Loucy (cell line): Measurements from ENCODE around the gene LGALS3.

Source experiments
- H2AFZ ChIP-seq: fragments of 200-600 bp; sonication (generic); 2 replicates; pipeline ENCODE4 v1.6.0; 2016; ENCODE audit warnings: antibody characterized with exemption, mild to moderate bottlenecking, low read length, moderate library complexity
- H3F3A ChIP-seq: fragments of 200-600 bp; 2 replicates; pipeline ENCODE4 v1.6.0; 2016; ENCODE audit warnings: antibody characterized with exemption, low read depth, mild to moderate bottlenecking
- H3K27me3 ChIP-seq: fragments of 200-600 bp; sonication (generic); 2 replicates; pipeline ENCODE4 v1.6.1; 2014; ENCODE audit warnings: low read length, mild to moderate bottlenecking; ENCODE audit not compliant: insufficient read depth, poor library complexity, severe bottlenecking
- H3K36me3 ChIP-seq: fragments of 200-600 bp; sonication (generic); 2 replicates; pipeline ENCODE4 v1.6.1; 2016; ENCODE audit warnings: low read length; ENCODE audit not compliant: insufficient read depth
- H3K4me1 ChIP-seq: fragments of 200-600 bp; sonication (generic); 2 replicates; pipeline ENCODE4 v1.5.1; 2014; ENCODE audit warnings: low read length, mild to moderate bottlenecking; ENCODE audit not compliant: insufficient read depth, poor library complexity, severe bottlenecking
- H3K4me2 ChIP-seq: fragments of 200-600 bp; sonication (generic); 2 replicates; pipeline ENCODE4 v1.6.0; 2014; ENCODE audit warnings: antibody characterized with exemption, low read length, low read depth, mild to moderate bottlenecking; ENCODE audit not compliant: poor library complexity, severe bottlenecking
- H3K4me3 ChIP-seq: fragments of 200-600 bp; sonication (generic); 2 replicates; pipeline ENCODE4 v1.5.1; 2014; ENCODE audit warnings: low read length, mild to moderate bottlenecking, mixed read lengths; ENCODE audit not compliant: poor library complexity, severe bottlenecking
- H3K79me2 ChIP-seq: fragments of 200-600 bp; sonication (generic); 2 replicates; pipeline ENCODE4 v1.6.1; 2014; ENCODE audit warnings: low read length; ENCODE audit not compliant: insufficient read depth
- H3K9ac ChIP-seq: fragments of 200-600 bp; sonication (generic); 2 replicates; pipeline ENCODE4 v1.6.0; 2014; ENCODE audit warnings: mild to moderate bottlenecking, low read depth, low read length, moderate library complexity; ENCODE audit not compliant: poor library complexity, severe bottlenecking
- H3K9me2 ChIP-seq: fragments of 200-600 bp; sonication (generic); replicated peaks from 2 replicates; pipeline ENCODE4 v1.6.1; 2016; ENCODE audit warnings: low read depth, low read length, mixed read lengths
- H3K9me3 ChIP-seq: fragments of 200-600 bp; sonication (generic); 2 replicates; pipeline ENCODE4 v1.6.1; 2014; ENCODE audit warnings: mild to moderate bottlenecking, antibody characterized with exemption, low read length, low read depth; ENCODE audit not compliant: insufficient read depth
- H4K20me1 ChIP-seq: fragments of 200-600 bp; sonication (generic); 2 replicates; pipeline ENCODE4 v1.6.0; 2014; ENCODE audit warnings: antibody characterized with exemption, low read length, mild to moderate bottlenecking; ENCODE audit not compliant: insufficient read depth, poor library complexity, severe bottlenecking
- EZH2phosphoT487 ChIP-seq: fragments of 200-600 bp; IDR thresholded peaks from 2 replicates; pipeline ENCODE4 v1.6.1; 2018; ENCODE audit warnings: antibody characterized with exemption, mild to moderate bottlenecking, moderate library complexity, borderline replicate concordance
- TF ChIP-seq, protein P1 (sequence below): fragments of 200-600 bp; sonication (generic); conservative IDR thresholded peaks from 2 replicates; pipeline ENCODE4 v1.5.1; 2014; ENCODE audit warnings: mild to moderate bottlenecking, antibody characterized with exemption, low read length

Gene LGALS3

DNA sequence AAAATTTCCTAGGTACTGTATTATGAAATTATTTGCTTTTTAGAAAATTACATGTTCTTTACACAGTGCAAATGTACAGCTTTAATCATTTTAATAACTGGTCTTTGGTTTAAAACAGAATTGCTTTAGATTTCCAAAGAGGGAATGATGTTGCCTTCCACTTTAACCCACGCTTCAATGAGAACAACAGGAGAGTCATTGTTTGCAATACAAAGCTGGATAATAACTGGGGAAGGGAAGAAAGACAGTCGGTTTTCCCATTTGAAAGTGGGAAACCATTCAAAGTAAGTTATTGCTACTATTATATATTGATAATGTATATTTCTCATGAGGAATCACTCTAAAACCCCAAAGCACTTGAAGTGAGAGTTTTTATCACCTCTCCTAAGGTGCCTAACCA lies 13.4 kb downstream of the LGALS3 start:
- Histone ChIP-seq H3K4me2 (no peak overlapping the region), H2AFZ (no peak overlapping the region), H3K36me3 (peaks cover 63% of the 10 kb centered on the region; the same call in 1 of the 2 replicates), H3K4me3 (no peak overlapping the region), H3K9me3 (no peaks in the 10 kb centered on the region), H4K20me1 (no peaks in the 10 kb centered on the region), H3K4me1 (no peaks in the 10 kb centered on the region), H3K79me2 (no peaks in the 10 kb centered on the region), H3K9me2 (no peaks in the 10 kb centered on the region), H3K27me3 (no peaks in the 10 kb centered on the region), H3K9ac (no peak overlapping the region), H3F3A (no peaks in the 10 kb centered on the region)
- TF ChIP-seq EZH2phosphoT487 = no peak

DNA sequence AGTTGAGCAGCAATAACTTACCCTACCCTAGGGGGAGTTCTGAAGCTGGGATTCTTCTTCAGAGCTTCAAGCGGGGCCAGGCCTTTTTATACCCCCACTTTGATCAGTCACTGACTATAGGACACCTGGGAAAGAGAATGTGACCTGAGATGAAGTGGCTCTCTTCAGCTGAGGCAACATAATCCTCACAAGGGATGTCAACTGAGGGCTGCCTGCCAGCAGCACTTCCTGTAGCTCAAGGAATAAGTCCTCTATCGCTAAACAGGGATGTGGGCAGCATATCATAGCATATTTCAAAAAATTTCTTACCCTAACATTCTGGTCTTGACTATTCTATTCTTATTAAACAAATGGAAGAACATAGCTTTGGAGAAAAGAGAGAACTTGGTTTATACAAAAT lies 17.4 kb downstream of the LGALS3 start:
- no peak overlapping the region for H2AFZ ChIP-seq
- no peaks in the 10 kb centered on the region for H3K27me3 ChIP-seq
- H3K79me2 ChIP-seq = no peaks in the 10 kb centered on the region
- H4K20me1 ChIP-seq = no peaks in the 10 kb centered on the region
- H3K9me2 ChIP-seq = no peaks in the 10 kb centered on the region
- no peak overlapping the region for H3K4me3 ChIP-seq
- TF ChIP-seq, protein P1, sequence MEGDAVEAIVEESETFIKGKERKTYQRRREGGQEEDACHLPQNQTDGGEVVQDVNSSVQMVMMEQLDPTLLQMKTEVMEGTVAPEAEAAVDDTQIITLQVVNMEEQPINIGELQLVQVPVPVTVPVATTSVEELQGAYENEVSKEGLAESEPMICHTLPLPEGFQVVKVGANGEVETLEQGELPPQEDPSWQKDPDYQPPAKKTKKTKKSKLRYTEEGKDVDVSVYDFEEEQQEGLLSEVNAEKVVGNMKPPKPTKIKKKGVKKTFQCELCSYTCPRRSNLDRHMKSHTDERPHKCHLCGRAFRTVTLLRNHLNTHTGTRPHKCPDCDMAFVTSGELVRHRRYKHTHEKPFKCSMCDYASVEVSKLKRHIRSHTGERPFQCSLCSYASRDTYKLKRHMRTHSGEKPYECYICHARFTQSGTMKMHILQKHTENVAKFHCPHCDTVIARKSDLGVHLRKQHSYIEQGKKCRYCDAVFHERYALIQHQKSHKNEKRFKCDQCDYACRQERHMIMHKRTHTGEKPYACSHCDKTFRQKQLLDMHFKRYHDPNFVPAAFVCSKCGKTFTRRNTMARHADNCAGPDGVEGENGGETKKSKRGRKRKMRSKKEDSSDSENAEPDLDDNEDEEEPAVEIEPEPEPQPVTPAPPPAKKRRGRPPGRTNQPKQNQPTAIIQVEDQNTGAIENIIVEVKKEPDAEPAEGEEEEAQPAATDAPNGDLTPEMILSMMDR = no peak
- no peak for TF ChIP-seq EZH2phosphoT487
- H3K36me3 ChIP-seq = peaks cover 84% of the 10 kb centered on the region
- no peak overlapping the region for H3K9ac ChIP-seq
- H3F3A ChIP-seq = no peaks in the 10 kb centered on the region
- H3K4me2 ChIP-seq = no peak overlapping the region
- H3K9me3 ChIP-seq = no peaks in the 10 kb centered on the region
- no peaks in the 10 kb centered on the region for H3K4me1 ChIP-seq

DNA sequence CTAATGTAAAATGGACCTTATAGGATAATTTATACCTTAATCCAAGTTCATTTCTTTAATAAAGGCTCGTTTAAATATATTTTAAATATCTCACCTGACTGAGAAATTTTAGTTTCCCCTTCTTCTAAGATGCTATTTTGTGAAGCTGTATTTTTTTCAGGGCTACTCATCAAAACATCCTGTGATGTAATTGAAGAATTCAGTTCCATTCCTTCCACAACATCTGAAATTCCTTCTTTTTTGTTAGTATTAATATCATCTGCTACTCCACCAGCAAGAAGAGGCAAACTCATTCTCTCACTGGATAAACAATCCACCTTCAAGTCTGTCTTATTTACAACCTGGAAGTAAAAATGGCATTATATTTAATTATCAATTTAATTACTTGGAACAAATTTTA lies 22.5 kb downstream of the LGALS3 start:
- no peaks in the 10 kb centered on the region for H3K9me3 ChIP-seq

More for the DNA sequence above, 22.5 kb downstream of the LGALS3 start:
- no peaks in the 10 kb centered on the region for H3K4me1 ChIP-seq
- no peak overlapping the region for H3K4me3 ChIP-seq
- H3K79me2 ChIP-seq = no peaks in the 10 kb centered on the region
- no peak overlapping the region for H2AFZ ChIP-seq
- TF ChIP-seq EZH2phosphoT487 = no peak
- TF ChIP-seq, protein P1 = no peak
- H3K9ac ChIP-seq = no peak overlapping the region
- no peak overlapping the region for H3K4me2 ChIP-seq
- H3K9me2 ChIP-seq = no peaks in the 10 kb centered on the region
- H4K20me1 ChIP-seq = no peaks in the 10 kb centered on the region
- peaks cover 92% of the 10 kb centered on the region for H3K36me3 ChIP-seq
- no peaks in the 10 kb centered on the region for H3F3A ChIP-seq
- H3K27me3 ChIP-seq = no peaks in the 10 kb centered on the region
